IPS-NIHi7 (cell line): ENCODE results near the gene KMT2C.
"Not testable (repeated sequence)": the region's sequence is repeated elsewhere in the genome, so short reads cannot be mapped to it uniquely, and the experiment has no call there.

Source experiments
- DNase-seq: peaks from one replicate; pipeline ENCODE4 v3.0.0; 2012; ENCODE audit warnings: mixed read lengths; ENCODE audit errors: extremely low spot score

KMT2C gene

GRCh38 chr7:152403726-152404125, 32.1 kb downstream of the KMT2C start:
- DNase-seq: no peak

- no peak for DNase-seq
Observed at GRCh38 chr7:152402384-152403250, 33.2 kb downstream of the KMT2C start.

GRCh38 chr7:152399344-152399743, 36.5 kb downstream of the KMT2C start:
- no peak for DNase-seq

GRCh38 chr7:152395112-152395511, 40.7 kb downstream of the KMT2C start:
- DNase-seq: no peak

GRCh38 chr7:152394214-152394613, 41.6 kb downstream of the KMT2C start:
- DNase-seq: not testable (repeated sequence)

- no peak for DNase-seq
Observed at GRCh38 chr7:152392254-152392653, 43.5 kb downstream of the KMT2C start.

- DNase-seq: not testable (repeated sequence)
Observed at GRCh38 chr7:152386136-152386764, 49.6 kb downstream of the KMT2C start.

GRCh38 chr7:152384235-152385200, 51.3 kb downstream of the KMT2C start:
- not testable (repeated sequence) for DNase-seq

GRCh38 chr7:152383341-152384234, 52.2 kb downstream of the KMT2C start:
- no peak for DNase-seq

GRCh38 chr7:152382244-152382643, 53.6 kb downstream of the KMT2C start:
- DNase-seq: no peak

GRCh38 chr7:152380931-152381578, 54.7 kb downstream of the KMT2C start:
- not testable (repeated sequence) for DNase-seq

- not testable (repeated sequence) for DNase-seq
Observed at GRCh38 chr7:152378497-152378896, 57.3 kb downstream of the KMT2C start.

GRCh38 chr7:152376716-152377484, 58.9 kb downstream of the KMT2C start:
- DNase-seq: not testable (repeated sequence)

- DNase-seq: no peak
Observed at GRCh38 chr7:152370297-152370696, 65.5 kb downstream of the KMT2C start.

- DNase-seq: no peak
Observed at GRCh38 chr7:152369518-152369917, 66.3 kb downstream of the KMT2C start.

GRCh38 chr7:152367170-152367569, 68.6 kb downstream of the KMT2C start:
- DNase-seq: no peak

- no peak for DNase-seq
Observed at GRCh38 chr7:152366662-152367061, 69.1 kb downstream of the KMT2C start.

GRCh38 chr7:152365982-152366603, 69.7 kb downstream of the KMT2C start:
- no peak for DNase-seq

GRCh38 chr7:152363798-152364197, 72.0 kb downstream of the KMT2C start:
- DNase-seq: no peak
